Muscle of back (tissue), 11 donors: ENCODE data around the gene SMAD9. TPM values are rescaled to one million over a fixed set of nuclear protein-coding genes. Genes with fewer than 3 reads are reported as not detected.
A peak's percentile ranks its signal among the peaks of the same experiment; 100 is the strongest.

ENCODE experiments used
- DNase-seq, 3 donors: peaks; one replicate each; pipeline versions ENCODE4 v3.0.0 to v3.0.0-alpha.2; 2013
- polyA plus RNA-seq, 10 donors: library from polyadenylated mRNA; unstranded; fragments of 120-200 nt; gene quantifications; one replicate each; pipeline ENCODE4 v1.2.1, GENCODE V29; 2013; ENCODE audit not compliant: insufficient read length in 10 of 10

The SMAD9 gene
- polyA plus RNA-seq, 10 donors, result 10.0 to 22.4 (median 14.9) TPM

- no peak for DNase-seq
Observed at GRCh38 chr13:36819739-36820090, 100.3 kb downstream of the SMAD9 start.

- DNase-seq, result peak; percentile 91 to 97 (median 94)
Observed at GRCh38 chr13:36818804-36819738, 101.0 kb downstream of the SMAD9 start, which contains the start of gene RFXAP. Gene RFXAP, plus strand, starts transcription at chr13:36819222. Its CDS starts 136 bp downstream, at chr13:36819358.

GRCh38 chr13:36817996-36818803 lies 101.8 kb downstream of the SMAD9 start:
- DNase-seq, result no peak

GRCh38 chr13:36815062-36815461 lies 105.0 kb downstream of the SMAD9 start:
- DNase-seq, result no peak

- DNase-seq, result peak in 1 of 3 donors; percentile 21
Observed at GRCh38 chr13:36814465-36814864, 105.6 kb downstream of the SMAD9 start.

GRCh38 chr13:36813225-36813624 lies 106.8 kb downstream of the SMAD9 start:
- no peak for DNase-seq

- no peak for DNase-seq
Observed at GRCh38 chr13:36807616-36808015, 112.4 kb downstream of the SMAD9 start.

GRCh38 chr13:36806102-36806501 lies 113.9 kb downstream of the SMAD9 start:
- DNase-seq, result no peak

GRCh38 chr13:36804588-36804987 lies 115.5 kb downstream of the SMAD9 start:
- DNase-seq, result no peak

- no peak for DNase-seq
Observed at GRCh38 chr13:36801035-36801434, 119.0 kb downstream of the SMAD9 start.

GRCh38 chr13:36796052-36796451 lies 124.0 kb downstream of the SMAD9 start:
- no peak for DNase-seq

GRCh38 chr13:36795463-36795862 lies 124.6 kb downstream of the SMAD9 start:
- no peak for DNase-seq

Other genes with a start within 250 kb of the SMAD9 start
- gene SERTM1, start 246.2 kb downstream of the SMAD9 start, polyA plus RNA-seq, result 1 to 10 TPM in 3 of 10 donors, under 1 TPM in 7; 0.08 to 1.5 (median 0.61) TPM
- gene RFXAP, start 101.0 kb downstream of the SMAD9 start, polyA plus RNA-seq, result 10 to 100 TPM in 6 of 10 donors, 1 to 10 TPM in 4; 8.1 to 15.0 (median 11.3) TPM
- gene ALG5, start 79.1 kb upstream of the SMAD9 start, polyA plus RNA-seq, result 10 to 100 TPM; 18.7 to 25.2 (median 21.2) TPM
- 10 to 100 TPM; 35.8 to 56.9 (median 43.3) TPM for gene EXOSC8, start 80.5 kb upstream of the SMAD9 start, polyA plus RNA-seq
- gene SUPT20H, start 139.4 kb upstream of the SMAD9 start, polyA plus RNA-seq, result 10 to 100 TPM; 44.3 to 83.3 (median 53.1) TPM
- gene CSNK1A1L, start 185.4 kb upstream of the SMAD9 start, polyA plus RNA-seq, result under 1 TPM in 8 of 10 donors, not detected in 2; 0.07 to 0.17 (median 0.10) TPM